Liver (tissue), 3 donors: Measurements from ENCODE around the gene CALML5.

Experiments
- EGR1 ChIP-seq, 2 donors: IDR thresholded peaks; 2 replicates each; pipeline ENCODE4 v1.6.1; 2016 to 2018; ENCODE audit warnings: antibody characterized with exemption in 2 of 2, low read depth in 2 of 2
- GABPA ChIP-seq, 2 donors: IDR thresholded peaks in 1 of 2; conservative IDR thresholded peaks in 1 of 2; 2 replicates each; pipeline ENCODE4 v1.6.1; 2016; ENCODE audit warnings: antibody characterized with exemption in 2 of 2, mild to moderate bottlenecking in 1 of 2, moderate library complexity in 1 of 2
- JUND ChIP-seq, 2 donors: IDR thresholded peaks; 2 replicates each; pipeline ENCODE4 v1.6.1; 2016; ENCODE audit warnings: antibody characterized with exemption in 2 of 2
- MAX ChIP-seq: IDR thresholded peaks from 2 replicates; pipeline ENCODE4 v1.6.1; 2016; ENCODE audit warnings: antibody characterized with exemption
- TAF1 ChIP-seq: conservative IDR thresholded peaks from 2 replicates; pipeline ENCODE4 v1.6.1; 2016; ENCODE audit warnings: antibody characterized with exemption, mild to moderate bottlenecking
- YY1 ChIP-seq: IDR thresholded peaks from 2 replicates; pipeline ENCODE4 v1.6.1; 2016; ENCODE audit warnings: antibody characterized with exemption, mild to moderate bottlenecking
- TF ChIP-seq, protein P1 (sequence below): fragments of 150-350 bp; IDR thresholded peaks from 2 replicates; pipeline ENCODE4 v1.5.1; 2017; ENCODE audit warnings: improper control_type of control experiment, low read depth, low read length; ENCODE audit not compliant: missing input control
- donor health status: healthy.
- donor health status: healthy.

DNA sequence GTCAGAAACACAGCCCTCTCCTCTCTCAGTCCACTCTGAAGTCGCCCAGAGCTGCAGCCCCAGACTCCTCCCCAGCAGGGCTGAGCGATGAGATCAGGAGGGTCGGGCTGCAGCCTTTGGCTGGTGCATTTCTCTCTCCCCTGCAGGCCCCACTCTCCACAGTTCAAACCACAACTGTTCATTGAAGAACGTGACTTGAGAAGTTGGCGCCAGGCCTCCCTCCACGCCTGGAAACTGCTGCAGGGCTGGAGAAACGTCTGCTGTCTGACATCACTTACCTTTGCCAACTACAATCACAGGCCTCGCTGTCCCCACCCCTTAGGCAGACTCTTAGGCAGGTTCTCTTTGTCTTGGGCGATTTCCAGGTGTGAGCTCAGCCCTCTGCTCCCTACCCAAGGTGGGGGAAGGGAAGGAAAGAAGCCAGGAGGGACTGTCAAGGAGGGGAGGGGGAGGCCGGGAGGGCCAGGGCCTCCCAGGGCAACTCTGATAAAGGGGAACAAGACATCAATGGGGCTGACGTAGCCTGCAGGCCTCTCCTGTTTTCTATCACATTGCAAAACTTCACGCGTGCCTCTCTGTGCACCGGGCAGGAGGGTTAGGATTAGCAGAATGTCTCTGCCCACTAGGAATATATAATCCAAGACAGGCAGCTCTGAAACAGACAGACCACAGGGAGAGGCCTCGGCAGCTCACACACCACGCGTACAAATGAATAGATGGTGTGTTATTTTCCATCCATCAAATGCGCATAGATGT is 32.7 kb downstream of the CALML5 start:
- TF ChIP-seq, protein P1, sequence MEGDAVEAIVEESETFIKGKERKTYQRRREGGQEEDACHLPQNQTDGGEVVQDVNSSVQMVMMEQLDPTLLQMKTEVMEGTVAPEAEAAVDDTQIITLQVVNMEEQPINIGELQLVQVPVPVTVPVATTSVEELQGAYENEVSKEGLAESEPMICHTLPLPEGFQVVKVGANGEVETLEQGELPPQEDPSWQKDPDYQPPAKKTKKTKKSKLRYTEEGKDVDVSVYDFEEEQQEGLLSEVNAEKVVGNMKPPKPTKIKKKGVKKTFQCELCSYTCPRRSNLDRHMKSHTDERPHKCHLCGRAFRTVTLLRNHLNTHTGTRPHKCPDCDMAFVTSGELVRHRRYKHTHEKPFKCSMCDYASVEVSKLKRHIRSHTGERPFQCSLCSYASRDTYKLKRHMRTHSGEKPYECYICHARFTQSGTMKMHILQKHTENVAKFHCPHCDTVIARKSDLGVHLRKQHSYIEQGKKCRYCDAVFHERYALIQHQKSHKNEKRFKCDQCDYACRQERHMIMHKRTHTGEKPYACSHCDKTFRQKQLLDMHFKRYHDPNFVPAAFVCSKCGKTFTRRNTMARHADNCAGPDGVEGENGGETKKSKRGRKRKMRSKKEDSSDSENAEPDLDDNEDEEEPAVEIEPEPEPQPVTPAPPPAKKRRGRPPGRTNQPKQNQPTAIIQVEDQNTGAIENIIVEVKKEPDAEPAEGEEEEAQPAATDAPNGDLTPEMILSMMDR = no peak
- no peak for TF ChIP-seq EGR1 (IDR thresholded peaks at IDR 0.05; ENCODE audit: low read depth in 2 of 2)
- TF ChIP-seq TAF1 = no peak
- no peak for TF ChIP-seq JUND (IDR thresholded peaks at IDR 0.05)
- TF ChIP-seq MAX = no peak
- no peak for TF ChIP-seq GABPA (IDR thresholded peaks at IDR 0.05 in 1 of 2, conservative IDR thresholded peaks at IDR 0.05 in 1 of 2)
- TF ChIP-seq YY1 = no peak
